Thyroid gland (tissue), 4 donors: ENCODE results near the gene ARFGEF3. TPM values are rescaled to one million over a fixed set of nuclear protein-coding genes. Genes with fewer than 3 reads are reported as not detected.

Source experiments
- DNase-seq, 2 donors: peaks; one replicate each; pipeline ENCODE4 v3.0.0-alpha.2; 2019
- H3K27ac ChIP-seq, 3 donors: fragments of 200-600 bp; sonication (generic); 1 replicate in 2 of 3; 2 replicates in 1 of 3; pipeline ENCODE4 v1.5.1; 2016 to 2019; ENCODE audit warnings: mild to moderate bottlenecking in 1 of 3, moderate library complexity in 1 of 3
- H3K27me3 ChIP-seq: fragments of 200-600 bp; sonication (generic); one replicate; pipeline ENCODE4 v1.5.1; 2019
- H3K36me3 ChIP-seq, 2 donors: fragments of 200-600 bp; sonication (generic); one replicate each; pipeline ENCODE4 v1.5.1; 2016 to 2019
- H3K4me1 ChIP-seq, 2 donors: fragments of 200-600 bp; sonication (generic); one replicate each; pipeline ENCODE4 v1.5.1; 2017 to 2019
- H3K4me3 ChIP-seq, 3 donors: fragments of 200-600 bp; sonication (generic); replicated peaks in 1 of 3; 1 replicate in 2 of 3; 2 replicates in 1 of 3; pipeline ENCODE4 v1.5.1; 2016; ENCODE audit warnings: mild to moderate bottlenecking in 1 of 3
- H3K9me3 ChIP-seq: fragments of 200-600 bp; sonication (generic); one replicate; pipeline ENCODE4 v1.5.1; 2017
- POLR2A ChIP-seq, 2 donors: fragments of 450-650 bp; IDR thresholded peaks; one replicate each; pipeline ENCODE4 v1.6.1; 2017; ENCODE audit warnings: antibody characterized with exemption in 2 of 2, mild to moderate bottlenecking in 2 of 2, moderate library complexity in 1 of 2
- WGBS, 2 donors: methylation state at CpG; one replicate each; pipeline ENCODE4 v1.1.5; 2017; 5-methylcytosine and 5-hydroxymethylcytosine counted together
- intact Hi-C: fragments of 100-400 bp; cut with DNase I; formaldehyde crosslinking; loops from one replicate; pipeline ENCODE4 v1.15.1; 2023
- total RNA-seq, 4 donors: library from RNA; depleted of rRNA; stranded (reverse); fragments of >200 nt; gene quantifications; one replicate each; pipeline ENCODE4 v1.2.3, GENCODE V29; 2016
- TF ChIP-seq, protein P1 (sequence below), 6 experiments: fragments of 200-600 bp in 3 of 6; fragments of 450-650 bp in 3 of 6; sonication (generic) in 3 of 6; IDR thresholded peaks; one replicate each; pipeline ENCODE4 v1.5.1; 2016 to 2019; ENCODE audit warnings: antibody characterized with exemption in 6 of 6, mild to moderate bottlenecking in 2 of 6, inconsistent platforms in 1 of 6, moderate library complexity in 1 of 6

The ARFGEF3 gene
- total RNA-seq, 4 donors from 2014 or later, result 2.4 to 7.2 (median 4.4) TPM

GRCh38 chr6:138297761-138298298 is 136.1 kb downstream of the ARFGEF3 start:
- no peak overlapping the region for H3K4me3 ChIP-seq
- no peaks in the 10 kb centered on the region for H3K4me1 ChIP-seq
- intact Hi-C loops, result no loop called here
- H3K9me3 ChIP-seq, result no peaks in the 10 kb centered on the region
- WGBS, 2 donors, result 90 to 100% methylated on average over 1 of the region's 1 CpG
- no peak for TF ChIP-seq POLR2A (IDR thresholded peaks at IDR 0.05)
- TF ChIP-seq, protein P1, sequence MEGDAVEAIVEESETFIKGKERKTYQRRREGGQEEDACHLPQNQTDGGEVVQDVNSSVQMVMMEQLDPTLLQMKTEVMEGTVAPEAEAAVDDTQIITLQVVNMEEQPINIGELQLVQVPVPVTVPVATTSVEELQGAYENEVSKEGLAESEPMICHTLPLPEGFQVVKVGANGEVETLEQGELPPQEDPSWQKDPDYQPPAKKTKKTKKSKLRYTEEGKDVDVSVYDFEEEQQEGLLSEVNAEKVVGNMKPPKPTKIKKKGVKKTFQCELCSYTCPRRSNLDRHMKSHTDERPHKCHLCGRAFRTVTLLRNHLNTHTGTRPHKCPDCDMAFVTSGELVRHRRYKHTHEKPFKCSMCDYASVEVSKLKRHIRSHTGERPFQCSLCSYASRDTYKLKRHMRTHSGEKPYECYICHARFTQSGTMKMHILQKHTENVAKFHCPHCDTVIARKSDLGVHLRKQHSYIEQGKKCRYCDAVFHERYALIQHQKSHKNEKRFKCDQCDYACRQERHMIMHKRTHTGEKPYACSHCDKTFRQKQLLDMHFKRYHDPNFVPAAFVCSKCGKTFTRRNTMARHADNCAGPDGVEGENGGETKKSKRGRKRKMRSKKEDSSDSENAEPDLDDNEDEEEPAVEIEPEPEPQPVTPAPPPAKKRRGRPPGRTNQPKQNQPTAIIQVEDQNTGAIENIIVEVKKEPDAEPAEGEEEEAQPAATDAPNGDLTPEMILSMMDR (IDR thresholded peaks at IDR 0.05), result no peak
- DNase-seq, result no peak
- no peaks in the 10 kb centered on the region for H3K36me3 ChIP-seq
- H3K27ac ChIP-seq, result no peak overlapping the region
- no peaks in the 10 kb centered on the region for H3K27me3 ChIP-seq

DNA sequence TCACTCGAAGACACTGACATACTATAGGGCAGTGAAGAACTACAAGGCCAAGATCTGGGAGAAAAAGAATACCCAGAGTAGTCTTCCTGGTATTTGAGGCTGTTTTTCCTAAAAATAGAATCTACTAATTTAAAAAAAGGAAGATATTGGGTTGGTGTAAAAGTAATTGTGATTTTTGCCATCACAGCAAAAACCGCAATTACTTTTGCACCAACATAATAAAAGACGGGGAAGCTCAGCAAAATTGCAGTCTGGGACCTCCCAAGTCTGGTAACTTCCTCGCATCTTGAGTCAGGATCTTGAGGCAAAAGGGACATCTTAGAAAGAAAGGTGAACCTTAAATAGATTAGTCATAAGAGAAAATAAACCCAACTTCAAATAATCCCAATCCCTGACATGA is 138.7 kb downstream of the ARFGEF3 start:
- H3K36me3 ChIP-seq, result no peaks in the 10 kb centered on the region
- no peak overlapping the region for H3K4me3 ChIP-seq
- no peaks in the 10 kb centered on the region for H3K4me1 ChIP-seq
- 91 to 93% methylated on average over 4 of the region's 4 CpGs for WGBS, 2 donors
- H3K9me3 ChIP-seq, result no peaks in the 10 kb centered on the region
- no peak overlapping the region for H3K27ac ChIP-seq
- H3K27me3 ChIP-seq, result no peaks in the 10 kb centered on the region
- intact Hi-C loops, result no loop called here
- DNase-seq, result no peak
- TF ChIP-seq POLR2A (IDR thresholded peaks at IDR 0.05), result no peak

DNA sequence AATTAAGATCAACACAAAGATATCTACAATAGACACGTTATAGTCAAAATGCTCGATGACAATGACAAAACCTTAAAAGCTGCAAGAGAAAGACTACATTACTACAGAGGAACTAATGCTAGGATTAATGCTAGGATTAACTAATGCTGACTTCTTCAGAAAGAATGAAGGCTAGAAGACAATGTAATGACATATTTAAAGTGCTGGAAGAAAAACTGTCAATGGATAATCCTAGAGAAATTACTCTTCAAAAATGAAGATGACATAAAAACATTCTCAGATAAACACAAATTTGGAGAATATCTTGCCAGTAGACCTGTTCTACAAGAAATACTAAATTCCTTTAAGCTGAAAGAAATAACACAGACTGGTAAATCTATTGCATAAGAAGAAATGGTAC is 140.8 kb downstream of the ARFGEF3 start:
- no peak overlapping the region for H3K27ac ChIP-seq
- H3K4me3 ChIP-seq, result no peak overlapping the region
- TF ChIP-seq, protein P1 (IDR thresholded peaks at IDR 0.05), result no peak
- no peak for TF ChIP-seq POLR2A (IDR thresholded peaks at IDR 0.05)
- intact Hi-C loops, result no loop called here
- H3K4me1 ChIP-seq, result no peaks in the 10 kb centered on the region
- WGBS, 2 donors, result 86 to 94% methylated on average over 2 of the region's 2 CpGs
- H3K9me3 ChIP-seq, result no peaks in the 10 kb centered on the region
- no peak for DNase-seq
- no peaks in the 10 kb centered on the region for H3K36me3 ChIP-seq
- H3K27me3 ChIP-seq, result no peaks in the 10 kb centered on the region

DNA sequence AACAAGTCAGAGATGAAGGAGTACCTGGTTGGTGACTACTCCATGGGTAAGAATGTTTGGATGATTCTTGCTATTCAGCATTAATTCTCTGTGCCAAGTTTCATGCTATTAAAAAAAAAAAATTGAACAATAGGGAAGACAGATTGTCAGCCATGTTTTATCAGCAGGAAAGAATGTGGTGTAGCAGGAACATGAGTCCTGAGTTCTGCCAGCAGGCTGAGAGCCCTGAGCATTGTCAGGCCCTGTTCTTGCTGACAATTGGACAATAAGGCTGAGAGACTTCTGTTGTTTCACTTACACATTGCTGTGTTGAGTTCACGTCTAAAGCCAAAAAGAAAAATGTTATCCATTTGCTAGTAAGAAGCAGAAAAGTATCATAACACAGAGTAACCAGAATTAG is 145.6 kb downstream of the ARFGEF3 start:
- DNase-seq, result no peak

DNA sequence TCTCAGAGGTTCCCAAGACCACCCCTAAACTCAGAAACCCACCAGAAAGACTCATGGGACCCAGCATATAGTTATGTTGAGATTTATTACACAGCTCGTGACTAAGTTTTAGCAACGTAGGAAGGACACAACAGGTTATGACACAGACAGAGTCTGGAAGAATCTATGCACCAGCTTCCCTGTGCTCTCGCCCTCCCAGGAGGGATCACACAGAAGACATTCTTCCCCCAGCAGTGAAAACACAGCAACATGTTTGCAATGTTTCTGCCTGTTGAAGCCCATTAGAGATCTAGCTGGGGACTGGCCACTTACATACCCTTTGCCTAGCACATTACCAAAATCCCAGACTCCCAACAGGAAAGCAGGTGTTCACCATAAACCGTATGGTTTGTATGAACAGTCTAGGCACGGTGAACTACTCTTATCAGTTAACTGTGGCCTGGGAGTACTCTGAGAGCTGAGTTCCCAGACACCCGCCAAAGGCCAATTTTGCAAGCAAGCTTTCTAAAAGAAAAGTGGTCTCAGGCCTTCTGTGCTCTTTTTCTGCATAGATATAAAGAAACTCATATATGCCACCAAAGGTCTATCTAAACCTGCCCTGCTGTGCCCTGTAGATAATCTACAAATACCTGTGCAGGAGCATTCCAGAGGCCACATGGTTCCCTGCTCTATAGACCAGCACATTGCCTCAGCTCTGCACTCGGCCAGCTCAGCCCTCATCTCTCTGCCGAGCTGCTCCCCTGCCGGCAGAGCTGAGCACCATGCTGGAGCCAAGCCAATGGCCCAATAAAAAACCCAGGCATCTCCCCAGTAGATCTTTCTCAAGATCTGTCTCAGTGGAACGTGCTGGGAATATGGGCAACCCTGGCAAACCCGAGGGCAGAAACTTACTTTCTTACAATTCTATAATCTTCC is 146.3 kb downstream of the ARFGEF3 start:
- intact Hi-C loops, result no loop called here
- no peaks in the 10 kb centered on the region for H3K9me3 ChIP-seq
- peak; percentile 49 to 56 for DNase-seq
- TF ChIP-seq, protein P1 (IDR thresholded peaks at IDR 0.05), result peak in 2 of 6 experiments; percentile 22 to 26
- no peak for TF ChIP-seq POLR2A (IDR thresholded peaks at IDR 0.05)
- H3K36me3 ChIP-seq, result no peaks in the 10 kb centered on the region
- H3K27me3 ChIP-seq, result no peaks in the 10 kb centered on the region
- no peaks in the 10 kb centered on the region for H3K4me1 ChIP-seq
- no peak overlapping the region for H3K4me3 ChIP-seq
- 63 to 68% methylated on average over 11 of the region's 11 CpGs for WGBS, 2 donors
- no peak overlapping the region for H3K27ac ChIP-seq

More for the DNA sequence above, 145.6 kb downstream of the ARFGEF3 start:
- intact Hi-C loops, result no loop called here
- no peak overlapping the region for H3K4me3 ChIP-seq
- WGBS, 2 donors, result 56 to 74% methylated on average over 1 of the region's 1 CpG
- no peaks in the 10 kb centered on the region for H3K4me1 ChIP-seq
- H3K27me3 ChIP-seq, result no peaks in the 10 kb centered on the region
- TF ChIP-seq, protein P1 (IDR thresholded peaks at IDR 0.05), result no peak
- no peak for TF ChIP-seq POLR2A (IDR thresholded peaks at IDR 0.05)
- H3K27ac ChIP-seq, result no peak overlapping the region
- H3K9me3 ChIP-seq, result no peaks in the 10 kb centered on the region
- H3K36me3 ChIP-seq, result no peaks in the 10 kb centered on the region
